ENCODE results near the gene ZBTB48.

GRCh38 chr1:6531996-6532395, 47.8 kb upstream of the ZBTB48 start:
- TF ChIP-seq CTCF (conservative IDR thresholded peaks at IDR 0.05; ENCODE audit: low read depth, low read length) (no peak), EZH2 (IDR thresholded peaks at IDR 0.05; ENCODE audit: borderline replicate concordance, low read depth, low read length, poor library complexity, severe bottlenecking) (no peak)

Data from A673 (cell line).